Measurements from ENCODE around the gene WBP2NL.

The WBP2NL gene

GRCh38 chr22:41995211-41995610 is 3.4 kb upstream of the WBP2NL start:
- Mint-ChIP-seq H3K4me1 (ENCODE audit: low read depth) (peaks cover 21% of the 10 kb centered on the region), H3K36me3 (ENCODE audit: low read depth) (no peaks in the 10 kb centered on the region), H3K27ac (no peak overlapping the region), H3K9me3 (peaks cover 3% of the 10 kb centered on the region), H3K27me3 (peaks cover 7% of the 10 kb centered on the region), H3K4me3 (no peak overlapping the region)

- Mint-ChIP-seq H3K27ac (no peak overlapping the region), H3K9me3 (peaks cover 6% of the 10 kb centered on the region), H3K4me1 (ENCODE audit: low read depth) (peaks cover 22% of the 10 kb centered on the region), H3K4me3 (no peak overlapping the region), H3K36me3 (ENCODE audit: low read depth) (peaks cover 9% of the 10 kb centered on the region), H3K27me3 (peaks cover 4% of the 10 kb centered on the region)
These were observed 1.8 kb upstream of the WBP2NL start for GRCh38 chr22:41996826-41997225.

GRCh38 chr22:42000466-42000865 is 1.9 kb downstream of the WBP2NL start:
- H3K9me3 Mint-ChIP-seq, result peaks cover 12% of the 10 kb centered on the region
- H3K27me3 Mint-ChIP-seq, result no peaks in the 10 kb centered on the region
- no peak overlapping the region for H3K4me3 Mint-ChIP-seq
- H3K36me3 Mint-ChIP-seq (ENCODE audit: low read depth), result peaks cover 11% of the 10 kb centered on the region
- H3K27ac Mint-ChIP-seq, result no peak overlapping the region
- peaks cover 22% of the 10 kb centered on the region for H3K4me1 Mint-ChIP-seq (ENCODE audit: low read depth)

- H3K4me1 Mint-ChIP-seq (ENCODE audit: low read depth), result peaks cover 22% of the 10 kb centered on the region
- H3K4me3 Mint-ChIP-seq, result no peak overlapping the region
- H3K9me3 Mint-ChIP-seq, result peaks cover 16% of the 10 kb centered on the region
- H3K36me3 Mint-ChIP-seq (ENCODE audit: low read depth), result peaks cover 11% of the 10 kb centered on the region
- H3K27me3 Mint-ChIP-seq, result no peaks in the 10 kb centered on the region
- H3K27ac Mint-ChIP-seq, result no peak overlapping the region
These were observed 2.5 kb downstream of the WBP2NL start for GRCh38 chr22:42001121-42001520.

GRCh38 chr22:42001706-42002105 is 3.1 kb downstream of the WBP2NL start:
- Mint-ChIP-seq H3K27ac (no peak overlapping the region), H3K27me3 (no peaks in the 10 kb centered on the region), H3K9me3 (peaks cover 16% of the 10 kb centered on the region), H3K4me3 (no peak overlapping the region), H3K36me3 (ENCODE audit: low read depth) (peaks cover 11% of the 10 kb centered on the region), H3K4me1 (ENCODE audit: low read depth) (peaks cover 22% of the 10 kb centered on the region)

GRCh38 chr22:42007922-42008321 is 9.3 kb downstream of the WBP2NL start:
- H3K9me3 Mint-ChIP-seq, result peaks cover 19% of the 10 kb centered on the region

GRCh38 chr22:42010778-42011177 is 12.2 kb downstream of the WBP2NL start:
- H3K27me3 Mint-ChIP-seq, result peaks cover 17% of the 10 kb centered on the region
- H3K27ac Mint-ChIP-seq, result no peak overlapping the region
- H3K9me3 Mint-ChIP-seq, result peaks cover 12% of the 10 kb centered on the region
- H3K4me1 Mint-ChIP-seq (ENCODE audit: low read depth), result no peaks in the 10 kb centered on the region
- no peak overlapping the region for H3K4me3 Mint-ChIP-seq
- peaks cover 8% of the 10 kb centered on the region for H3K36me3 Mint-ChIP-seq (ENCODE audit: low read depth)

More at GRCh38 chr22:42007922-42008321, 9.3 kb downstream of the WBP2NL start:
- Mint-ChIP-seq H3K27me3 (peaks cover 12% of the 10 kb centered on the region), H3K27ac (no peak overlapping the region), H3K4me3 (no peak overlapping the region), H3K36me3 (ENCODE audit: low read depth) (peaks cover 8% of the 10 kb centered on the region), H3K4me1 (ENCODE audit: low read depth) (no peaks in the 10 kb centered on the region)

GRCh38 chr22:42013385-42013784 is 14.8 kb downstream of the WBP2NL start:
- Mint-ChIP-seq H3K4me1 (ENCODE audit: low read depth) (no peaks in the 10 kb centered on the region), H3K36me3 (ENCODE audit: low read depth) (peaks cover 8% of the 10 kb centered on the region), H3K27ac (no peak overlapping the region), H3K4me3 (no peak overlapping the region), H3K27me3 (peaks cover 27% of the 10 kb centered on the region), H3K9me3 (peaks cover 11% of the 10 kb centered on the region)

GRCh38 chr22:42016111-42016510 is 17.5 kb downstream of the WBP2NL start:
- Mint-ChIP-seq H3K27me3 (peaks cover 25% of the 10 kb centered on the region), H3K9me3 (no peaks in the 10 kb centered on the region), H3K36me3 (ENCODE audit: low read depth) (no peaks in the 10 kb centered on the region), H3K4me1 (ENCODE audit: low read depth) (no peaks in the 10 kb centered on the region), H3K4me3 (no peak overlapping the region), H3K27ac (no peak overlapping the region)

GRCh38 chr22:42018224-42018623 is 19.6 kb downstream of the WBP2NL start:
- H3K27ac Mint-ChIP-seq, result no peak overlapping the region

GRCh38 chr22:42021571-42021970 is 23.0 kb downstream of the WBP2NL start:
- Mint-ChIP-seq H3K4me1 (ENCODE audit: low read depth) (peaks cover 18% of the 10 kb centered on the region), H3K9me3 (no peaks in the 10 kb centered on the region), H3K36me3 (ENCODE audit: low read depth) (no peaks in the 10 kb centered on the region), H3K27me3 (peaks cover 16% of the 10 kb centered on the region), H3K27ac (no peak overlapping the region), H3K4me3 (no peak overlapping the region)

More at GRCh38 chr22:42018224-42018623, 19.6 kb downstream of the WBP2NL start:
- Mint-ChIP-seq H3K4me3 (no peak overlapping the region), H3K27me3 (peaks cover 25% of the 10 kb centered on the region), H3K36me3 (ENCODE audit: low read depth) (no peaks in the 10 kb centered on the region), H3K4me1 (ENCODE audit: low read depth) (peaks cover 13% of the 10 kb centered on the region), H3K9me3 (no peaks in the 10 kb centered on the region)

- Mint-ChIP-seq H3K9me3 (no peaks in the 10 kb centered on the region), H3K4me1 (ENCODE audit: low read depth) (peaks cover 18% of the 10 kb centered on the region), H3K27ac (no peak overlapping the region), H3K36me3 (ENCODE audit: low read depth) (no peaks in the 10 kb centered on the region), H3K27me3 (peaks cover 10% of the 10 kb centered on the region), H3K4me3 (no peak overlapping the region)
These were observed 23.7 kb downstream of the WBP2NL start for GRCh38 chr22:42022162-42022847.

- no peak overlapping the region for H3K27ac Mint-ChIP-seq
- H3K27me3 Mint-ChIP-seq, result no peaks in the 10 kb centered on the region
These were observed 26.8 kb downstream of the WBP2NL start for GRCh38 chr22:42025421-42025820.

GRCh38 chr22:42026705-42027104 is 28.1 kb downstream of the WBP2NL start:
- Mint-ChIP-seq H3K27me3 (no peaks in the 10 kb centered on the region), H3K9me3 (no peaks in the 10 kb centered on the region), H3K4me3 (no peak overlapping the region), H3K27ac (no peak overlapping the region), H3K4me1 (ENCODE audit: low read depth) (peaks cover 34% of the 10 kb centered on the region), H3K36me3 (ENCODE audit: low read depth) (no peaks in the 10 kb centered on the region)

More at GRCh38 chr22:42025421-42025820, 26.8 kb downstream of the WBP2NL start:
- Mint-ChIP-seq H3K9me3 (no peaks in the 10 kb centered on the region), H3K4me3 (no peak overlapping the region), H3K36me3 (ENCODE audit: low read depth) (no peaks in the 10 kb centered on the region), H3K4me1 (ENCODE audit: low read depth) (peaks cover 21% of the 10 kb centered on the region)

- Mint-ChIP-seq H3K4me1 (ENCODE audit: low read depth) (peaks cover 17% of the 10 kb centered on the region), H3K27ac (no peak overlapping the region), H3K36me3 (ENCODE audit: low read depth) (no peaks in the 10 kb centered on the region), H3K9me3 (peaks cover 8% of the 10 kb centered on the region), H3K4me3 (no peak overlapping the region), H3K27me3 (no peaks in the 10 kb centered on the region)
These were observed 34.9 kb downstream of the WBP2NL start for GRCh38 chr22:42033263-42034181.
